GM12891 (cell line): ENCODE measurements around the gene ASPA.

Experiments used
- DNase-seq: peaks from one replicate; pipeline ENCODE4 v3.0.0; 2011; ENCODE audit warnings: low spot score; ENCODE audit not compliant: insufficient read length
- FAIRE-seq: peaks from 2 replicates; lab custom pipeline; 2011; peaks lifted over from hg19 to GRCh38; lab: Jason Lieb, UNC
- PAX5 ChIP-seq: IDR thresholded peaks from 2 replicates; pipeline ENCODE4 v1.6.1; 2011; ENCODE audit warnings: low read length, moderate library complexity, mild to moderate bottlenecking; ENCODE audit not compliant: insufficient read depth, severe bottlenecking
- POLR2A ChIP-seq: IDR thresholded peaks from 2 replicates; pipeline ENCODE4 v1.6.1; 2011; ENCODE audit warnings: low read depth, low read length, control low read depth
- POLR2AphosphoS5 ChIP-seq: IDR thresholded peaks from 2 replicates; pipeline ENCODE4 v1.6.1; 2011; ENCODE audit warnings: low read depth, low read length, control low read depth
- POU2F2 ChIP-seq: IDR thresholded peaks from 2 replicates; pipeline ENCODE4 v1.6.1; 2011; ENCODE audit warnings: low read depth, mild to moderate bottlenecking, control low read depth, low read length, moderate library complexity
- SPI1 ChIP-seq: IDR thresholded peaks from 2 replicates; pipeline ENCODE4 v1.6.1; 2011; ENCODE audit warnings: low read depth, low read length, control low read depth
- TAF1 ChIP-seq: IDR thresholded peaks from 2 replicates; pipeline ENCODE4 v1.6.1; 2011; ENCODE audit warnings: low read depth, low read length, control low read depth

Gene ASPA

DNA sequence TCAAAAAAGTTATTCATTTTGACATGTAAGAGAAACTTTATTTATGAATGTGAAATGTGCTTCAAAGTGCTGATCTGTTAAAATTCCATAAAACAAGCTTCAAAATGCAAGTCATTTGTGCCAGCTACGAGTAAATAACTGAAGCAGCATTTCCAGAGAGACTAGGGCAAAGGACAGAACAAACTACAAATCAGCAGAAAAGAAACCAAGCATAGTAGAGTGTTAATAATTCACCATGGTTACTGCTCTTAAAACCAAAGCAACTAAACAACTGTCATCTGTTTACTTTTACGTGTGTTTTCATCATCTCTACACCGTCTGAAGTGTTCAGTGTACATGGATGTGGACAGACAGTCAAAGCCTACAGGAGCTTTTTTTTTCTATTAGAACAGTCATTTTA lies 1.6 kb upstream of the ASPA start:
- TF ChIP-seq PAX5 (no peak), POLR2A (no peak), SPI1 (no peak), POU2F2 (no peak), TAF1 (no peak), POLR2AphosphoS5 (no peak)
- DNase-seq (no peak), FAIRE-seq (no peak)

DNA sequence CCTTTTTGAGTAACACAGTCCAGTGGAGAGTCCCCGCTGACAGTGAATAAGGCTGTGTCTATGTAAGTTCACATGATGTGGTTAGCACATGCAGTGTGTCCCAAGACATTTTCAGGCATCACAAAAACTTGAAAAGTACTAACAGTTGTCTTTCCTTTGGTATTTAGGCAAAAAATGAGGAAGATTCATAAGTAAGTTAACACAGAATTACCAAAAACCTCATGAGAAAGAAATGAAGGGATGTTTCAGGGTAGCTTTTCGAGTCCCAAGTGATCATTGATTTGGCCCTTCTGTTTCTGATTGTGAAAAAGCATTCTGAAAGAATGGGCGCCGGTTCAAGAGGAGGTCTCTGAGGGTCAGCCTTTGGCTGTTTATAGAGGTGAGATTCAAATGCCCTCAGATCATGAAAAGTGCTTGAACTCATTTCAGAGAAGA lies 529 bp upstream of the ASPA start:
- DNase-seq (no peak), FAIRE-seq (no peak)

DNA sequence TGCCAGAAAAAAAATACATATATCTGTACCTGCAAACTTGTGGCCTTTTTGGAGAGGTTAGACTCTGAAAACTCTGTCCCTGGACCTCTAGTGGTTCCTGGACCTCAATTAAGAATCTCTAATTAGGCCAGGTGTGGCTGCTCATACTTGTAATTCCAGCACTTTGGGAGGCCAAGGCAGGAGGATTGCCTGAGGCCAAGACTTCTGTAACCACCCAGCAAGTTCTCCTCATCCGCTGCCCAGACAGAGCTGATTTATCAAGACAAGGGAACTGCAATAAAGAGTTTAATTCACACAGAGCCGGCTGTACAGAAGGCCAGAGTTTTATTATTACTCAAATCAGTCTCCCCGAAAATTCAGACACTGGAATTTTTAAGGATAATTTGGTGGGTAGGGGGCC lies 4.2 kb downstream of the ASPA start:
- no peak for DNase-seq
- no peak for FAIRE-seq
- TF ChIP-seq SPI1 (no peak), PAX5 (no peak), POLR2AphosphoS5 (no peak), POLR2A (no peak), POU2F2 (no peak), TAF1 (no peak)

More for the DNA sequence above, 529 bp upstream of the ASPA start:
- no peak for TF ChIP-seq TAF1
- no peak for TF ChIP-seq POLR2AphosphoS5
- TF ChIP-seq POLR2A = no peak
- no peak for TF ChIP-seq SPI1
- no peak for TF ChIP-seq POU2F2
- no peak for TF ChIP-seq PAX5

DNA sequence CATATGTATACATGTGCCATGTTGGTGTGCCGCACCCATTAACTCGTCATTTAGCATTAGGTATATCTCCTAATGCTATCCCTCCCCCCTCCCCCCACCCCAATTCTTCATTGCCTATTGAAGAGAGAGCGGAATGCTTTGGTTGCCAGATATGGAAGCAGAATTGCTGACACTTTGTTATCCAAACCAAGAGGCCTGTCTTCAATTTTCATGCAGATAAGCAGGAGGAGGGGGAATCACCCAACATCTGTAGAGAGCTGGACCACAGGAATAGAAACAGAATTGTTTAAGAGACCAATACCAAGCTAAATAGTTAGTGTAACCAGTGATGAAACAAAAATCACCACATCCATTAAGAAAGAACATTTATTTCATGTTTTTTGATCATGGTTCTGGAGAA lies 7.1 kb downstream of the ASPA start:
- FAIRE-seq (no peak), DNase-seq (no peak)
- TF ChIP-seq PAX5 = no peak
- TF ChIP-seq POU2F2 = no peak
- no peak for TF ChIP-seq TAF1
- no peak for TF ChIP-seq SPI1
- TF ChIP-seq POLR2AphosphoS5 = no peak
- no peak for TF ChIP-seq POLR2A

DNA sequence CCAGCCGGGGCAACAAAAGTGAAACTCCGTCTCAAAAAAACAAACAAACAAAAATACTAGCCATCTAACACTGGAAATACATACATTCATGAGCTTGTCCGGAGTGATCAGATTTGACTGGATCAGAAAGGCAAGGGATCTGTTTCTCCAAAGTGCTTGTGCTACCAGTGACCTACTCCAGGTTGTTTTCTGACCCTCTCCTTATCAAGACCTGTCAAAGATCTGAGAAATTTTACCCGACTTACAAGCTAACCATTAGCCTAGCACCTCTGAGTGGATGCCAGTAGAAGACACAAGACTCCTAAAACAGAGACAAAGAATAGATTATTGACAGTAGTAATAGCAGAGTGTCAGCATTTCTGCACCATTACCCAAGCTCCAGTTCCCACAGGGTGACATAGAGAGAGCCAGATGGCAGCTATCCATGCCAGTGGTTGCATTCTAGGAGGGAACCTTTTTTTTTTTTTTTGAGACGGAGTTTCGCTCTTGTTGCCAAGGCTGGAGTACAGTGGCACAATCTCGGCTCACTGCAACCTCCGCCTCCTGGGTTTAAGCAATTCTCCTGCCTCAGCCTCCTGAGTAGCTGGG lies 9.8 kb downstream of the ASPA start:
- DNase-seq (no peak), FAIRE-seq (no peak)
- TF ChIP-seq POLR2AphosphoS5 (no peak), POLR2A (no peak), TAF1 (no peak), POU2F2 (no peak), PAX5 (no peak), SPI1 (no peak)

DNA sequence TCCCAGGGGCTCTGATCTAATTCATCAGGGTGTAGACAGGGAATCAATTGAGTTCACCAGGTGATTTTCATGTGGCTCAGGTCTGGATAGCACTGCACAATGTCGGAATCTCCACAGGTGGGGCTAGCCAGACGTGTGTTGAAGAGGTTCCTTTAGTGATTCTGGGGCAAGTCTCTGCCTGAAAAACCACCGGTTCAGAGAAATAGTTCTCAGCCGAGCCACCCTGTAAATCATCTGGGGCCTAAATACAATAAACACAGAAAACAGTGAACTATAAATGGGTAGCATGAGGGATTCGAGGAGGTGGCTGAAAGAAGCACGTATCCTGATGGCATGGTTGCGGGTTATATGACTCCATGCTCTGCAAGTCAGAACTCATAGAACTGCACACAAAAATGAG lies 21.3 kb downstream of the ASPA start:
- no peak for DNase-seq
- no peak for FAIRE-seq
- TF ChIP-seq POLR2A (no peak), SPI1 (no peak), POLR2AphosphoS5 (no peak), POU2F2 (no peak), TAF1 (no peak), PAX5 (no peak)

DNA sequence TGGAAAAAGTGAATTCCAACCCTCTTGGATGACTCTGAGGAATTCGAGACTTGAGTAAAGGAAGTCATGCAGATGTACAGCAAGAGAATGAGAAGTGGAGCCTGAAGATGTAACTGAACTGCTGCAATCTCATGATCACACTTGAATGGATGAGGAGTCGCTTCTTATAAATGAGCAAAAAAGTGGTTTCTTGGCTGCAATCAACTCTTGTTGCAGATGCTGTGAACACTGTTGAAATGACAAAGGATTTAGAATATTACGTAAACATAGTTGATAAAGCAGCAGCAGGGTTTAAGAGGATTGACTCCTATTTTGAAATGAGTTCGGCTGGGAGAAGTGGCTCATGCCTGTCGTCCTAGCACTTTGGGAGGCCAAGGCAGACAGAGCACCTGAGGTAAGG lies 25.5 kb downstream of the ASPA start:
- TF ChIP-seq POLR2AphosphoS5 (no peak), PAX5 (no peak), POU2F2 (no peak), SPI1 (no peak), POLR2A (no peak), TAF1 (no peak)
- FAIRE-seq = peak; percentile 35
- no peak for DNase-seq

DNA sequence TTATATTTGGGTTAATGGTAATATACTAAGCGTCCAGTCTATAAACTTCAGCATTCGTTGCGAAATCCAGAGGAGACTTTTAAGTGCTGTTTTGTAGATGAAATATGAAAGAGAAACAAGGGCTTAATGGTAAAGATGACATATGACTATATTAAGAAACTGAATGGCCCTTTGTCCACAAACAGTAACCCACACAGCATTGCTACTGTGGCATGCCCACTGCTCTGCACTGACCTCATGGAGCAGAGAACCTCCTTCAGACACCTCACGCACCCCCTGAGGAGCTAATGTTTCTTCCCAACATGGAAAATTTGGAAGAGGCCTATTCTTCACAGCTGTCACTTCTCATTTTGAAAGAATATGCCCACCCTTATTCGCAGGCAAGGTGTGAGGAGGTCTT lies 26.7 kb downstream of the ASPA start:
- FAIRE-seq (no peak), DNase-seq (no peak)
- TF ChIP-seq SPI1 (no peak), PAX5 (no peak), POLR2AphosphoS5 (no peak), POLR2A (no peak), TAF1 (no peak), POU2F2 (no peak)

DNA sequence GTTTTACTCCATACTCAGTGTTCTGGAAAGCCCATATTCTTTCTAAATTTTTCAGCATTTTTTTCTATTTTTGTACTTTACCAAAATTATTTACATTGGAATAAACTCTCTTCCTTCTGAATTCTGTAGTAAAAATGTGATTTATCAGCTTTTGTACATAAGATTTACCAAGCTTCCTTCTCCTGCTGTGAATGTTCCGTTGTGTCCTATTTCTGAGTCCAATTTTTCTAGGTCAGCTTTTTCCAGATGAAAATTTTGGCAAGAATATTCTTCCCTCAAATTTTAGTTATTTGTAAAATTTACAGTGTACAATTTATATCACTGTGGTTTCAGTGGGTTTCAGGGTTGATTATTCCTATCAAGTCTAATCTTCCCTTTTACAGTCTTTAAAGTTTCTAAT lies 27.5 kb downstream of the ASPA start:
- DNase-seq (no peak), FAIRE-seq (no peak)
- TF ChIP-seq POU2F2 (no peak), PAX5 (no peak), TAF1 (no peak), POLR2A (no peak), SPI1 (no peak), POLR2AphosphoS5 (no peak)

DNA sequence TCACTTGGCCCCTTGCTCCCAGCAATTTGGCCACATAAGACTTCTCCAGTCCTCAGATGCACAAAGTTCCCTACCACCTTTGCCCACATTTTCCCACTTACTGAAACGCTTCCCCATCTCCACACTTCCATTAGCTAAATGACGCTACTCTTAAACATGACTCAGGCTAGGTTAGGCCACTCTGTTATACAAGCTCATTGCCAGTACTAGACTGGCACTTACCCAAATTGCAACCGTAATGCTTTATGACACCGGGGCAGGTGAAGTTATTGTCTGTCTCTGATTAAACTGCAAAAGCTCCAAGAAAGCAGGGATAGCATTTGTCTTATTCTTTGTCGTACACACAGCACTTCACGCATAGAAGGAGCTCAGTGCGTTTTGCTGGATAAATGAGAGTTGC lies 29.2 kb downstream of the ASPA start:
- no peak for DNase-seq
- FAIRE-seq = no peak
- TF ChIP-seq POLR2AphosphoS5 (no peak), POLR2A (no peak), TAF1 (no peak), POU2F2 (no peak), SPI1 (no peak), PAX5 (no peak)
